ENCODE results near the gene TAMALIN. TPM values are rescaled to one million over a fixed set of nuclear protein-coding genes. Genes with fewer than 3 reads are reported as not detected.

TAMALIN gene
- total and polyA plus RNA-seq, 8 donors = 30.6 to 63.7 (median 43.5) TPM

DNA sequence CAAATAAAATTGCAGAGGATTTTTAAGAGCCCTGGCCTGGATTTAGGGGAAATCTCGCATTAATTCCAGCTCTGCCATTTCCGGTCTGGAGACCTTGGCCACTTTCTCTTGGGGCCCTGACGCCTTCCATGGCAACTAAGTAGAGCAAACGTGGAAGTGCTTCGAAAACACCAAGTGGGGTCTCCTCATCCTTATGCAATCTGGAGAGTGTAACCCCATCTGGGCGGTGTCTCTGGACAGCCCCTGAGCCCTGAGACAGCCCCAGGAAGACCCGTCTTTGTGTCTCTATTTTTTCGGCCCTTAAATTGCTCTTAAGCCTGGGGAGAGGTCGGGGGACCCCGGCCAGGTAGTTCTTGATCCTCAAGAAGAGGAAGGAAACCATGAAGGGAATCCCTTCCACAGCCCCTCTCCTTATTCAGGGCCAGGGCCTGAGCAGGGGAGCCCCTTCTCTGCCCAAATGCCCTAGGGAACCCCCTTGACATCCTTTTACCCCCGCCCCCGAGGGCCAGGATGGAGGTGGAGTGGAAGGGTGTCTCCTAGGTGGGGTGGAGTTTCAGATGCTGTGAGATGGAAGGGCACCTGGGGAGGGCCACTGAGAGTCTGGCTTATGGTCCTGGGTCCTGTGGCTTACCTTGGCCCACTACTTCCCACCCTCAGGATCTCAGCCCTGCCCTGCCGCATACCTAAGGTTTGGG, 26.8 kb downstream of the TAMALIN start:
- Histone ChIP-seq H3K27ac (peak overlapping the region; percentile 75 to 89), H3K27me3 (peaks cover 0 to 27% of the 10 kb centered on the region in 2 donors), H3K4me3 (peak overlapping the region; percentile 2 to 34), H3K4me1 (peaks cover 18 to 50% of the 10 kb centered on the region in 2 donors), H3K36me3 (no peaks in the 10 kb centered on the region), H3K9me3 (no peaks in the 10 kb centered on the region)
- TF ChIP-seq, protein P1, sequence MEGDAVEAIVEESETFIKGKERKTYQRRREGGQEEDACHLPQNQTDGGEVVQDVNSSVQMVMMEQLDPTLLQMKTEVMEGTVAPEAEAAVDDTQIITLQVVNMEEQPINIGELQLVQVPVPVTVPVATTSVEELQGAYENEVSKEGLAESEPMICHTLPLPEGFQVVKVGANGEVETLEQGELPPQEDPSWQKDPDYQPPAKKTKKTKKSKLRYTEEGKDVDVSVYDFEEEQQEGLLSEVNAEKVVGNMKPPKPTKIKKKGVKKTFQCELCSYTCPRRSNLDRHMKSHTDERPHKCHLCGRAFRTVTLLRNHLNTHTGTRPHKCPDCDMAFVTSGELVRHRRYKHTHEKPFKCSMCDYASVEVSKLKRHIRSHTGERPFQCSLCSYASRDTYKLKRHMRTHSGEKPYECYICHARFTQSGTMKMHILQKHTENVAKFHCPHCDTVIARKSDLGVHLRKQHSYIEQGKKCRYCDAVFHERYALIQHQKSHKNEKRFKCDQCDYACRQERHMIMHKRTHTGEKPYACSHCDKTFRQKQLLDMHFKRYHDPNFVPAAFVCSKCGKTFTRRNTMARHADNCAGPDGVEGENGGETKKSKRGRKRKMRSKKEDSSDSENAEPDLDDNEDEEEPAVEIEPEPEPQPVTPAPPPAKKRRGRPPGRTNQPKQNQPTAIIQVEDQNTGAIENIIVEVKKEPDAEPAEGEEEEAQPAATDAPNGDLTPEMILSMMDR (IDR thresholded peaks at IDR 0.05) = no peak
- intact Hi-C loops (cut with DNase I) = no loop called here
- no peak for ATAC-seq
- peak in 1 of 4 donors; percentile 71 for DNase-seq

DNA sequence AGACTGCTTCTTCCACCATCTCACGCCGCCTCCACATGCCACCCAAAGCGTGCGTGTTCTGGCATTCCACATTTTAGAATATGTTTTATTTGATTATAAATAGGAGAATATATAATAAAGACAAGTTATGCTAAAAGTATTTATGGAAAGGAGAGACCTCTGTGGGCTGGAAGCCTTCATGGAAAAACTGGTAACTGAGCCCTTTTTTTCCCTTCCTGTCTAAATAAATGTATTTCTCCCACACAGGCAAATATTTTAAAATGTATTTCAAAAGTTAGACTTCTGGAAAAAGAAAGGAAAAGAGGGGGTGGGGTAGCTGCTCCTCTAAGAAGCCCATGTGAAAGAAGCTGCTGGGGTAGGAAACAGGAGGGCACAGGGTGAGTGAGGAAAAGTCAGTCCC, 28.4 kb downstream of the TAMALIN start:
- ATAC-seq = no peak
- intact Hi-C loops (cut with DNase I) = no loop called here
- TF ChIP-seq, protein P1 (IDR thresholded peaks at IDR 0.05) = no peak
- peaks cover 18 to 60% of the 10 kb centered on the region in 2 donors for H3K4me1 ChIP-seq
- H3K36me3 ChIP-seq = no peaks in the 10 kb centered on the region
- H3K4me3 ChIP-seq = no peak overlapping the region
- peaks cover 0 to 27% of the 10 kb centered on the region in 2 donors for H3K27me3 ChIP-seq
- H3K9me3 ChIP-seq = no peaks in the 10 kb centered on the region
- DNase-seq = peak in 1 of 4 donors; percentile 13
- no peak overlapping the region for H3K27ac ChIP-seq

DNA sequence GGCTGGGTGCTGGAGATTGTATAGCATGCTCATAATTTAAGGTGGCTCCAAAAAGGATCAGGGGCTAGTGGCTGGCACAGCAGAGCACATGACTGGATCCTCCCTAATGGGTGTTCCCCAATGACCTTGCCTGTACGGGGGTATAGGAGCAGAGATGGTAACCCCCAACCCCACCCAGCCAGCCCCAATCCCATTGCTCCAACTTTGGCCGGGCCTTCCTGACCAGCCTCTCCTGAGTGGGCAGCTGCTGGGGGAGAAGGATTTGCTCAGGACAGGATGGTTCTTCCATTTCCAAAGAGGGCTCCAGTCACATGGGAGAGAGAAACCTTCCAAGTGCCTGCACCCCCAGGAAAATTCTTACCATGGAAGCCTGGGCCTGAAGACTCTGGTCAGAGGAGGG, 29.2 kb downstream of the TAMALIN start:
- Histone ChIP-seq H3K9me3 (no peaks in the 10 kb centered on the region), H3K27me3 (peaks cover 0 to 27% of the 10 kb centered on the region in 2 donors), H3K4me1 (peaks cover 18 to 60% of the 10 kb centered on the region in 2 donors), H3K27ac (peak overlapping the region; percentile 68 to 88), H3K36me3 (no peaks in the 10 kb centered on the region), H3K4me3 (no peak overlapping the region)
- no peak for DNase-seq
- intact Hi-C loops (cut with DNase I) = no loop called here
- ATAC-seq = no peak
- TF ChIP-seq, protein P1 (IDR thresholded peaks at IDR 0.05) = no peak

DNA sequence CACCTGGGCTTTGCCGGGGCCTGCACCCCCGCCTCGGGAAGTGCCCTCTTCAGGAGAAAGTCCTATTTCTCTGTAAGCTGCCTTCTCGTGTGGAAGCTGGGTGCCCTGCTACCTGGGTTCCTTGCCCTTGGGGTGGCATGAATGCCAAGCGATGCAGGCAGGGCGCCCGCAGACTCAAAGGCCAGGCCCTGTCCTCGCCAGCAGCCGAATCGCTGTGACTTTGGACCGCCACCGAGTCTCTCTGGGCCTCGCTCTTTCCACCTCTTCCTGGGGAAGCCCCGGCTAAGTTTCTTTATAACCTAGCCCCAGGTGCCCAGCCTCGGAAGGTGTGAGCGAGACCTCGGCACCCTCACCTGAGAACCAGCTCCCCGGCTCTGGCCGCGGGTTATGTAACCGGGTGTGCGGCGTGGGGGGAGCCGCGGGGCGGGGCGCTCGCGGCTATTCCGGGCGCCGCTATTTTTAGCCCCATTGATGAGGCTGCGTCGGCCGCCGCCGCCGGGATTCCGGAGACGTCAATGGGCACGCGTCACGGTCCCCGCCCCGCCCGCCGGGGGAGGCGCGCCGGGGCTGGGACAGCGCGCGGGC, 29.9 kb downstream of the TAMALIN start:
- DNase-seq (peak; percentile 80 to 94 (median 92)), ATAC-seq (peak; percentile 64)
- peaks cover 0 to 27% of the 10 kb centered on the region in 2 donors for H3K27me3 ChIP-seq
- intact Hi-C loops (cut with DNase I) = no loop called here
- peak overlapping the region; percentile 3 to 61 for H3K4me3 ChIP-seq
- no peaks in the 10 kb centered on the region for H3K9me3 ChIP-seq
- H3K36me3 ChIP-seq = no peaks in the 10 kb centered on the region
- peaks cover 18 to 60% of the 10 kb centered on the region in 2 donors for H3K4me1 ChIP-seq
- H3K27ac ChIP-seq = peak overlapping the region; percentile 68 to 88
- TF ChIP-seq, protein P1 (IDR thresholded peaks at IDR 0.05) = no peak

DNA sequence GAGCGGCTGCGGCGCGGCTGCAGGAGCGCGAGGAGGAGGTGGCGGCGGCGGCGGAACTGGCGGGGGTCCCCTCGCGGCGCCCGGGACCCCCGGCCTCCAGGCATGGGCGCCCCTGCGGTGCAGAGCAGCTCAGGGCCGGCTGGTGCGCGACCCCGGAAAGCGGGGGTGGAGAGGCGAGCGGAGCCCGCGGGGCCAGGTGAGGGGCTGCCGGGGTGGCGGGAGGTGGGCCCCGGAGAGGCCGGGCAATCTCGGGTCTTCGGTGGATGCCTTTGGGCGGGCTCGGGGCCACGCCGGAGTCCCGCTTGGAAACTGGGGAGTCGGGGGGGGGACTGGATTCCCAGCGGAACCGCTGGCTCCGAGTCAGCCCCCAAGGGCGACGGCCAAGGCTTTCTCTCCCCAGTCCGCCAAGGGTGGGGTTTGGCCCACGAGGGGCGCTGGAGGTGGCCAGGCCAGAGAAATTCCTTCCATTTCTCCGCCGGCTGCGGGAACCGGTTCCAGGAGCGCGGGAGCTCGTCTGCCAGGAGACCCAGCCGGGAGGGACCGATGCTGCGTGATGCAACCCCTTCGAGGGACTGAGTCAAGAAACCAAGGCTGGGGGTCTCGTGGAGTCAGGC, 30.6 kb downstream of the TAMALIN start:
- Histone ChIP-seq H3K36me3 (no peaks in the 10 kb centered on the region), H3K4me3 (peak overlapping the region; percentile 61 to 68), H3K9me3 (no peaks in the 10 kb centered on the region), H3K27ac (peak overlapping the region; percentile 75 to 90), H3K4me1 (peaks cover 18 to 55% of the 10 kb centered on the region in 2 donors), H3K27me3 (peaks cover 0 to 27% of the 10 kb centered on the region in 2 donors)
- DNase-seq = peak in 3 of 4 donors; percentile 65 to 82 (median 79)
- intact Hi-C loops (cut with DNase I) = no loop called here
- ATAC-seq = no peak
- TF ChIP-seq, protein P1 (IDR thresholded peaks at IDR 0.05) = no peak

All from left lung (tissue), 10 donors.